ENCODE results near the gene GOSR2.

Gene GOSR2

DNA sequence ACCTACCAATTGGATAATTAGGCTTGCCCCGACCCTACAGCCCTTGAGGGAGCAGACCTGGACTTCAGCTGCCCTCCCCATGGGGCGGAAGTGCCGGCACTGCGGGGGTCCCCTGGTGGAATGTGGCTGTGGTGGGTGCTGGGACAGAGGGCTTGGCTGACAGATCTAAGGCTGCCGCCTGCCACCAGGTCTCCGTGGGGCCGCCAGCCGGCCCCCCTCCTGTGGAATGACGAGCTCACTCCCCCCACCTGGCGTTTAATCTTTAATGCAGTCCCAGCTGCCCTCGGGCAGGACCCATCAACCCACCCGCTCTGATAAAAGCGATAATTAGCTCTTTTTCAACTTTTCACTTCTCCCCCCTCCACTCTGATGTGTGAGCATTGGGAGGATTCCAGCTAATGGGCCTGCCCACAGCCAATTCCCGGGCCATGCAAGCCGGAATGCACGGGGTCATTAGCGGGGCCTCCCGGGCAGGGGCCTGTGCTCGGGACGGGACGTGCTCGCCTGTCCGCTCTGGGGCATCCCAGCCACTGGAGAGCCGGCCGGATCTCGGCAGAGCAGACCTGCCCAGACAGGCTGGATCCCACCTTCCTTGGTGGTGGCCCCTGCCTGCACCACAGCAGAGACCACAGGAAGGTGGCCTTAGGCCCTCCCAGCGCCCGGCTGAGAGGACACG, 28.3 kb upstream of the GOSR2 start:
- Histone ChIP-seq H3K27me3 (ENCODE audit: control insufficient read depth, insufficient read depth, low read length) (no peaks in the 10 kb centered on the region), H3K9me3 (ENCODE audit: control insufficient read depth, insufficient read depth, low read length) (no peaks in the 10 kb centered on the region), H3K9ac (ENCODE audit: low read depth, low read length) (no peak overlapping the region), H3K36me3 (ENCODE audit: control insufficient read depth, insufficient read depth, low read length) (no peaks in the 10 kb centered on the region), H3K4me1 (ENCODE audit: control insufficient read depth, insufficient read depth, low read length) (peaks cover 4% of the 10 kb centered on the region), H3K4me3 (ENCODE audit: low read depth, low read length) (no peak overlapping the region)

GRCh38 chr17:46895171-46895570, 27.8 kb upstream of the GOSR2 start:
- Histone ChIP-seq H3K27me3 (ENCODE audit: control insufficient read depth, insufficient read depth, low read length) (no peaks in the 10 kb centered on the region), H3K9me3 (ENCODE audit: control insufficient read depth, insufficient read depth, low read length) (no peaks in the 10 kb centered on the region), H3K9ac (ENCODE audit: low read depth, low read length) (no peak overlapping the region)

GRCh38 chr17:46896991-46897390, 26.0 kb upstream of the GOSR2 start:
- no peaks in the 10 kb centered on the region for H3K4me1 ChIP-seq (ENCODE audit: control insufficient read depth, insufficient read depth, low read length)
- no peaks in the 10 kb centered on the region for H3K27me3 ChIP-seq (ENCODE audit: control insufficient read depth, insufficient read depth, low read length)
- no peaks in the 10 kb centered on the region for H3K9me3 ChIP-seq (ENCODE audit: control insufficient read depth, insufficient read depth, low read length)
- no peaks in the 10 kb centered on the region for H3K36me3 ChIP-seq (ENCODE audit: control insufficient read depth, insufficient read depth, low read length)
- H3K4me3 ChIP-seq (ENCODE audit: low read depth, low read length) = no peak overlapping the region
- H3K9ac ChIP-seq (ENCODE audit: low read depth, low read length) = no peak overlapping the region

More at GRCh38 chr17:46895171-46895570, 27.8 kb upstream of the GOSR2 start:
- Histone ChIP-seq H3K4me3 (ENCODE audit: low read depth, low read length) (no peak overlapping the region), H3K4me1 (ENCODE audit: control insufficient read depth, insufficient read depth, low read length) (peaks cover under 1% of the 10 kb centered on the region), H3K36me3 (ENCODE audit: control insufficient read depth, insufficient read depth, low read length) (no peaks in the 10 kb centered on the region)

GRCh38 chr17:46898364-46898763, 24.6 kb upstream of the GOSR2 start:
- Histone ChIP-seq H3K9me3 (ENCODE audit: control insufficient read depth, insufficient read depth, low read length) (no peaks in the 10 kb centered on the region), H3K9ac (ENCODE audit: low read depth, low read length) (no peak overlapping the region), H3K4me3 (ENCODE audit: low read depth, low read length) (no peak overlapping the region), H3K27me3 (ENCODE audit: control insufficient read depth, insufficient read depth, low read length) (no peaks in the 10 kb centered on the region), H3K36me3 (ENCODE audit: control insufficient read depth, insufficient read depth, low read length) (no peaks in the 10 kb centered on the region), H3K4me1 (ENCODE audit: control insufficient read depth, insufficient read depth, low read length) (no peaks in the 10 kb centered on the region)

DNA sequence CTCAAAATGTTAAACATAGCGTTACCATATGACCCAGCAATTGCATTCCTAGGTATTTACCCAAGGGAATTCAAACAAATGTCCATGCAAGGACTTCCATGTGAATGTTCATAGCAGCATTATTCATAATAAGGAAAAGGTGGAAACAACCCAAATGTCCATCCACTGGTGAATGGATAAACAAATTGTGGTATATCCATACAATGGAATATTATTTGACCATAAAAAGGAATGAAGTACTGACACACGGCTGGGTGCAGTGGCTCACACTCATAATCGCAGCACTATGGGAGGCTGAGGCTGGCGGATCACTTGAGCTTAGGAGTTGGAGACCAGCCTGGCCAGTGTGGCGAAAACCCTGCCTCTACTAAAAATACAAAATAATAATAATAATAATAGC, 24.1 kb upstream of the GOSR2 start:
- no peaks in the 10 kb centered on the region for H3K27me3 ChIP-seq (ENCODE audit: control insufficient read depth, insufficient read depth, low read length)
- H3K36me3 ChIP-seq (ENCODE audit: control insufficient read depth, insufficient read depth, low read length) = no peaks in the 10 kb centered on the region
- no peaks in the 10 kb centered on the region for H3K4me1 ChIP-seq (ENCODE audit: control insufficient read depth, insufficient read depth, low read length)
- H3K9me3 ChIP-seq (ENCODE audit: control insufficient read depth, insufficient read depth, low read length) = no peaks in the 10 kb centered on the region
- H3K4me3 ChIP-seq (ENCODE audit: low read depth, low read length) = no peak overlapping the region
- H3K9ac ChIP-seq (ENCODE audit: low read depth, low read length) = no peak overlapping the region

DNA sequence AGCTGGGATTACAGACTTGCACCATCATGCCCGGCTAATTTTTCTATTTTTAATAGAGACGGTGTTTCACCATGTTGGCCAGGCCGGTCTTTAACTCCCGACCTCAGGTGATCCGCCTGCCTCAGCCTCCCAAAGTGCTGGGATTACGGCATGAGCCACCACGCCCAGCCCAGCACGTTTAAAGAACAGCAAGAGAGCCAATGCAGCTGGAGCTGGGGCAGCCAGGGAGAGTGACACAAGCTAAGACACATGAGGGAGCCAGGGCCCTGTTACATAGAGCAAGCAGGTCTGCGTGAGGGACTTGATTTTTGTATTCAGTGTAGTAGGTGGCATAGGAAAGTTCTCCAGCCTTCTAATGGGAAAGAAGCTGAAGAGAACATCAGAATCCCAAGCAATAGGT, 21.7 kb upstream of the GOSR2 start:
- Histone ChIP-seq H3K9me3 (ENCODE audit: control insufficient read depth, insufficient read depth, low read length) (no peaks in the 10 kb centered on the region), H3K27me3 (ENCODE audit: control insufficient read depth, insufficient read depth, low read length) (no peaks in the 10 kb centered on the region), H3K4me3 (ENCODE audit: low read depth, low read length) (no peak overlapping the region), H3K36me3 (ENCODE audit: control insufficient read depth, insufficient read depth, low read length) (no peaks in the 10 kb centered on the region), H3K9ac (ENCODE audit: low read depth, low read length) (no peak overlapping the region), H3K4me1 (ENCODE audit: control insufficient read depth, insufficient read depth, low read length) (peaks cover 3% of the 10 kb centered on the region)

GRCh38 chr17:46903762-46904672, 18.9 kb upstream of the GOSR2 start:
- no peaks in the 10 kb centered on the region for H3K27me3 ChIP-seq (ENCODE audit: control insufficient read depth, insufficient read depth, low read length)
- H3K4me1 ChIP-seq (ENCODE audit: control insufficient read depth, insufficient read depth, low read length) = peaks cover 3% of the 10 kb centered on the region
- no peaks in the 10 kb centered on the region for H3K9me3 ChIP-seq (ENCODE audit: control insufficient read depth, insufficient read depth, low read length)
- H3K36me3 ChIP-seq (ENCODE audit: control insufficient read depth, insufficient read depth, low read length) = no peaks in the 10 kb centered on the region
- H3K9ac ChIP-seq (ENCODE audit: low read depth, low read length) = no peak overlapping the region
- no peak overlapping the region for H3K4me3 ChIP-seq (ENCODE audit: low read depth, low read length)

- Histone ChIP-seq H3K27me3 (ENCODE audit: control insufficient read depth, insufficient read depth, low read length) (no peaks in the 10 kb centered on the region), H3K4me3 (ENCODE audit: low read depth, low read length) (no peak overlapping the region), H3K4me1 (ENCODE audit: control insufficient read depth, insufficient read depth, low read length) (peaks cover 3% of the 10 kb centered on the region), H3K9me3 (ENCODE audit: control insufficient read depth, insufficient read depth, low read length) (no peaks in the 10 kb centered on the region), H3K36me3 (ENCODE audit: control insufficient read depth, insufficient read depth, low read length) (no peaks in the 10 kb centered on the region), H3K9ac (ENCODE audit: low read depth, low read length) (no peak overlapping the region)
These were observed 14.8 kb upstream of the GOSR2 start for GRCh38 chr17:46908068-46908737.

- no peaks in the 10 kb centered on the region for H3K36me3 ChIP-seq (ENCODE audit: control insufficient read depth, insufficient read depth, low read length)
- H3K9me3 ChIP-seq (ENCODE audit: control insufficient read depth, insufficient read depth, low read length) = no peaks in the 10 kb centered on the region
- H3K9ac ChIP-seq (ENCODE audit: low read depth, low read length) = no peak overlapping the region
- H3K4me1 ChIP-seq (ENCODE audit: control insufficient read depth, insufficient read depth, low read length) = peaks cover 3% of the 10 kb centered on the region
- H3K27me3 ChIP-seq (ENCODE audit: control insufficient read depth, insufficient read depth, low read length) = no peaks in the 10 kb centered on the region
- H3K4me3 ChIP-seq (ENCODE audit: low read depth, low read length) = no peak overlapping the region
These were observed 12.6 kb upstream of the GOSR2 start for GRCh38 chr17:46910179-46910927.

- no peaks in the 10 kb centered on the region for H3K36me3 ChIP-seq (ENCODE audit: control insufficient read depth, insufficient read depth, low read length)
- no peaks in the 10 kb centered on the region for H3K4me1 ChIP-seq (ENCODE audit: control insufficient read depth, insufficient read depth, low read length)
- no peaks in the 10 kb centered on the region for H3K9me3 ChIP-seq (ENCODE audit: control insufficient read depth, insufficient read depth, low read length)
These were observed 11.6 kb upstream of the GOSR2 start for GRCh38 chr17:46911311-46911710.

GRCh38 chr17:46915596-46915995, 7.4 kb upstream of the GOSR2 start:
- Histone ChIP-seq H3K27me3 (ENCODE audit: control insufficient read depth, insufficient read depth, low read length) (no peaks in the 10 kb centered on the region), H3K4me1 (ENCODE audit: control insufficient read depth, insufficient read depth, low read length) (no peaks in the 10 kb centered on the region), H3K9me3 (ENCODE audit: control insufficient read depth, insufficient read depth, low read length) (no peaks in the 10 kb centered on the region), H3K36me3 (ENCODE audit: control insufficient read depth, insufficient read depth, low read length) (no peaks in the 10 kb centered on the region), H3K9ac (ENCODE audit: low read depth, low read length) (no peak overlapping the region), H3K4me3 (ENCODE audit: low read depth, low read length) (no peak overlapping the region)

More at GRCh38 chr17:46911311-46911710, 11.6 kb upstream of the GOSR2 start:
- H3K4me3 ChIP-seq (ENCODE audit: low read depth, low read length) = no peak overlapping the region
- H3K9ac ChIP-seq (ENCODE audit: low read depth, low read length) = no peak overlapping the region
- no peaks in the 10 kb centered on the region for H3K27me3 ChIP-seq (ENCODE audit: control insufficient read depth, insufficient read depth, low read length)

All from iPS-15b (cell line).